Stomach (tissue), 4 donors: ENCODE results near the gene OTOG.

Source experiments
- CTCF ChIP-seq, 7 experiments: fragments of 450-650 bp in 4 of 7; fragments of 200-600 bp in 3 of 7; sonication (generic) in 3 of 7; IDR thresholded peaks; one replicate each; pipeline ENCODE4 v1.5.1; 2016 to 2019; ENCODE audit warnings: antibody characterized with exemption in 7 of 7, control low read depth in 2 of 7, mild to moderate bottlenecking in 1 of 7
- EP300 ChIP-seq: sonication (generic); formaldehyde crosslinking; IDR thresholded peaks from one replicate; pipeline ENCODE4 v1.6.1; 2017; ENCODE audit warnings: antibody characterized with exemption
- POLR2A ChIP-seq, 4 donors: fragments of 450-650 bp; IDR thresholded peaks; one replicate each; pipeline ENCODE4 v1.6.1; 2016; ENCODE audit warnings: antibody characterized with exemption in 4 of 4, control low read depth in 2 of 4, mild to moderate bottlenecking in 1 of 4, moderate library complexity in 1 of 4
- POLR2AphosphoS5 ChIP-seq, 3 donors: sonication (generic); formaldehyde crosslinking; IDR thresholded peaks; one replicate each; pipeline ENCODE4 v1.6.1; 2016; ENCODE audit warnings: antibody characterized with exemption in 3 of 3

- TF ChIP-seq CTCF (IDR thresholded peaks at IDR 0.05) (no peak), POLR2A (IDR thresholded peaks at IDR 0.05) (no peak), EP300 (no peak), POLR2AphosphoS5 (IDR thresholded peaks at IDR 0.05) (no peak)
Observed at GRCh38 chr11:17579451-17579850, 32.4 kb downstream of the OTOG start.
